RCC 7860 (cell line): Measurements from ENCODE around the gene ZP3.
"Not testable (repeated sequence)": the region's sequence is repeated elsewhere in the genome, so short reads cannot be mapped to it uniquely, and the experiment has no call there.

Source experiments
- DNase-seq: peaks from one replicate; pipeline ENCODE4 v3.0.0-alpha.2; 2015; ENCODE audit warnings: low spot score
- FAIRE-seq: peaks from 2 replicates; lab custom pipeline; 2012; peaks lifted over from hg19 to GRCh38; lab: Jason Lieb, UNC

Gene ZP3

DNA sequence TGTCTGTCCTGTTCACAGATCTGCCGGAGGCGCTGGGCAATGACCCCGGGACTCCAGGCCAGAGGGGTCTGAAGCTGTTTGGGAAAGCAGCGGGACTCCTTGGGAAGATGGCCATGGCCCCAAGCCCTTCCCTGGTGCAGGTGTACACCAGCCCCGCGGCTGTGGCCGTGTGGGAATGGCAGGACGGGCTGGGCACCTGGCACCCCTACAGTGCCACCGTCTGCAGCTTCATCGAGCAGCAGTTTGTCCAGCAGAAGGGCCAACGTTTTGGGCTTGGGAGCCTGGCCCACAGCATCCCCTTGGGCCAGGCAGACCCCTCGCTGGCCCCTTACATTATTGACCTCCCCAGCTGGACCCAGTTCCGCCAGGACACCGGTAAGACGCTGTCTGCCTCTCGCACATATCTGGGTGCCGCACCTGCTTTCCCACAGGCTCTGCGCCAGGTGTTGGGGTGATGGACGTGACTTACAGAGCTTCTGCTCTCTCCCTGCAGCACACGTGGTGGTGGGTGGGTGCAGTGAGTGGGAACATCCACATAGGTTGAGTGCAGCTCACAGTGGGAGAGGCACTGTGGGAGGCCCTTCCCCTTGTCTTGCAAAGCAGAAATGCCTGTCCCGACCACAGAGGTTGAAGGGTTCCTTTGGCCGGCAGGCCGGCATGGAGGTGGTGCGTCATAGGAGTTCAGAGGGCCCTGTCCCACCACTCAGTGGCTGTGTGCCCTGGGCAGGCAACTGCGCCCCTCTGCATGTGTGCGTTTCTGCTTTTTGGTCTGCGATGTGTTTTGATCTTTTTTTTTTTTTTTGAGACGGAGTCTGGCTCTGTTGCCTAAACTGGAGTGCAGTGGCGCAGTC, 55.9 kb downstream of the ZP3 start:
- FAIRE-seq, DNase-seq: not testable (repeated sequence)

DNA sequence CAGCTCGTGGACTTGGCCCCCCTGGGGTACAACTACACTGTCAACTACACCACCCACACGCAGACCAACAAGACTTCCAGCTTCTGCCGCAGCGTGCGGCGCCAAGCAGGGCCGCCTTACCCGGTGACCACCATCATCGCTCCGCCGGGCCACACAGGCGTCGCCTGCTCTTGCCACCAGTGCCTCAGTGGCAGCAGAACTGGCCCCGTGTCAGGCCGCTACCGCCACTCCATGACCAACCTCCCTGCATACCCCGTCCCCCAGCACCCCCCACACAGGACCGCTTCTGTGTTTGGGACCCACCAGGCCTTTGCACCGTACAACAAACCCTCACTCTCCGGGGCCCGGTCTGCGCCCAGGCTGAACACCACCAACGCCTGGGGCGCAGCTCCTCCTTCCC, 57.9 kb downstream of the ZP3 start:
- DNase-seq, FAIRE-seq: not testable (repeated sequence)

DNA sequence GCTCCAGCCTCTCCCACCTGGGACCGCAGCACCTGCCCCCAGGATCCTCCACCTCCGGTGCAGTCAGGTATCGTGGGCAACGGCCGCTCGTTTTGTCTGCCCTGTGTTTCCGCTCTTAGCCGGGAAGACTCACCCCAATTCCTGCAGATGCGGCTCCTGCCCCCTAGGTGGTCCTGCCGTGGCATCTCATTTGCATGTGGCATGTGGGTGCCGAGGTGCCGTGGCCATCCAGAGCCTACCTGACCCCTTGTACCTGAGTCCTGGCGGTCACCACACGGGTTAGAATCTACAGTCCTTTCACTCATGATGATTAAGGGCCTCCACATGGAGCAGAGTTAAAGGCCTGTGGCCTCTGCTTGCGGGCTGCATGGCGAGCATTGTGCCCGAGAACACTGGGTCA, 58.3 kb downstream of the ZP3 start:
- not testable (repeated sequence) for FAIRE-seq, DNase-seq

DNA sequence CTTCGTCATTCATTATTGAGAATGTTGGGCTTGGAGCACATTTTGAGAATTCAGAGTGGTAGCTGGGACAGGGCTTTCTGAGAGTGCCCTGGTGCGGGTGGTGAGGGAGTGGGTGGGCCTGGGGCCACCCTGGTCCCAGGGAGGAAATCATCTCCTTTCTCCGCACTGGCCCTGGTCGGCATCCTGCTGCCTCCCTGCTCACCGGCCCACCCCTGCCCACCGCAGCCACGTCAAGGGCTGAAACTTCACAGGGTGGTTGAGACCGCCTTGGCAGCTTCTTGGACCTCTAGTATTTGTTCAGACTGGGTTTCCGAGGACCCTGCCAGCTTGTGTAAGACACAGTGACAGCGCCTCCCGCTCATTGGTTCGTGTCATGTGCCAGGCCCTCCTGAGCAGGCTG, 59.7 kb downstream of the ZP3 start:
- not testable (repeated sequence) for FAIRE-seq, DNase-seq

DNA sequence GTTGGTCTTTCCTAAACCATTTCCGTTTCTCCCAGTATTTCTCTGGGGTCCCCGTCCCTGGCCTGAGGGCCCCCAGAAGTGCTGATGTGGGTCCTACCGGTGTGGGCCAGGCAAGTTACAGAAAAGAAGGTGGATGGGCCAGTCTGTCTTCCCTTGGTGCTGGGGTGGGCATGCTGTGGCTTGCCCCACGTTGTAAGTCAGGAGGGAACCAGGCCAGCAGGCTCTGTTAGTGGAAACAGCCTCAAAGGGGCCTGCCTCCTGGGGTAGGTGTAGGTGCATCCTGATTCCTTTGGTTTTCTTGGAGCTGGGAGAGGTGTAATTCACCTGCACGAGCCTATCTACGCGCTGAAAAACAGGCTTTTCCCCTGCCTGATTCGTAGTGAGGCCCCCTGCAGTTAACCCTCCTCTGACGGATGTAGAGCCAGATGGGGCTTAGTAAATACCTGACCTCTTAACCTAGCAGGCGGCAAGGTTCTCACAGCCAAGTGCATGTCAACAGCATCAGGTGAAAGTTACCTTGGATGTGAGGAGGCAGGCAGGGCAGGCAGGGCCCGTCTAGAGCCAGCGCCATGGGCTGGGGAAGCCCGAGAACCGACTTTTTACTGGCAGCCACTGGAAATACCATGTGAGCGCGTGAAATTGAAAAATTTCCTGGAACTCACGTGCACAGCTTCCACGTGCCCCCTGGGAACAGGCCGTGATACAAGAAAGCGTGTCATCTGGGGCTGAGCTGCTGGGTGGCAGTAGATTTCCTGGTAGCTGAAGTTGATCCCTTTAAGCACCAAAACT, 61.3 kb downstream of the ZP3 start:
- not testable (repeated sequence) for FAIRE-seq, DNase-seq

DNA sequence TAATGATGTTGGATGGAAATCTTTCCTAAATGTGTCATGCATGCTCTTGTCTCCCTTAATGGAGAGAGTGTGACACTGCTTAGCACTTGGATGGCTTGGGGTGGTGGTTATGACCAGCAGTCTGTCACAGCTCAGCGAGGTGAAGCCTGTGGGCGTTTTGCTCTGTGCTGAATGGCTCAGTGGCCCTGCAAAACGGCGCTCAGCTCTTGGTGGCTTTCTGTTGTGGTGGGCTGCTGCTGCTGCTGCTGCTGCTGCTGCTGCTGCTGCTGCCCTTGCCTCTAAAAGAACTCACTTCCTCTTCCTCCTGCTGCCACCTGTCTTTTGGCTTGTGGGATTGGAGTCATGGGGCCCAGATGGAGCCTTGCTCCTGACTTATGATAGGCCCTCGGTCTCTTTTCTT, 61.9 kb downstream of the ZP3 start:
- not testable (repeated sequence) for FAIRE-seq, DNase-seq

DNA sequence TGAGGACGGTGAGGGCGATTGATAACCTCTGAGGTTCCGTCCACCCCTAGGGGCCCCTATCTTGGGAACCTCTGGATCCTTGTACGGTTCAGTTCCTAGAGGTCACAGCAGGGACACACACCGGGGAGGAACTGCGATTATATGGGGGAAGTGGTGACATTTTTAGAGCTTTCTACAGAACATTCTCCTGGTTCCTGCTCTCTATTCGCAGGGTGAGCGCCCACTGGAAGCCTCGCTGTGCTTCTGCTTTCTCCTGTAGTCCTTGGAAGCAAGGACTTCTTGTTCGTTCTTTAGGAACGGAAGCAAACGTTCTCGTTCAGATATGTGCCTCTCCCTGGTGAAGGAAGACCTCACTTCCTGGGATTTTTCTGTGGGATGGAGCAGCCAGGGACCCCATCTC, 63.2 kb downstream of the ZP3 start:
- FAIRE-seq, DNase-seq: not testable (repeated sequence)
